ENCODE data around the gene PPP1R14D. TPM values are rescaled to one million over a fixed set of nuclear protein-coding genes. Genes with fewer than 3 reads are reported as not detected.
A peak's percentile ranks its signal among the peaks of the same experiment; 100 is the strongest.

Gene PPP1R14D, protein sequence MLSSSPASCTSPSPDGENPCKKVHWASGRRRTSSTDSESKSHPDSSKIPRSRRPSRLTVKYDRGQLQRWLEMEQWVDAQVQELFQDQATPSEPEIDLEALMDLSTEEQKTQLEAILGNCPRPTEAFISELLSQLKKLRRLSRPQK
- under 1 TPM in 1 of 7 donors, not detected in 6; 0.95 TPM for total RNA-seq
- not detected for polyA plus RNA-seq
- long read RNA-seq, donor 1: 0 reads
- long read RNA-seq, donor 2: 0 reads
- long read RNA-seq, donor 3: 0 reads

DNA sequence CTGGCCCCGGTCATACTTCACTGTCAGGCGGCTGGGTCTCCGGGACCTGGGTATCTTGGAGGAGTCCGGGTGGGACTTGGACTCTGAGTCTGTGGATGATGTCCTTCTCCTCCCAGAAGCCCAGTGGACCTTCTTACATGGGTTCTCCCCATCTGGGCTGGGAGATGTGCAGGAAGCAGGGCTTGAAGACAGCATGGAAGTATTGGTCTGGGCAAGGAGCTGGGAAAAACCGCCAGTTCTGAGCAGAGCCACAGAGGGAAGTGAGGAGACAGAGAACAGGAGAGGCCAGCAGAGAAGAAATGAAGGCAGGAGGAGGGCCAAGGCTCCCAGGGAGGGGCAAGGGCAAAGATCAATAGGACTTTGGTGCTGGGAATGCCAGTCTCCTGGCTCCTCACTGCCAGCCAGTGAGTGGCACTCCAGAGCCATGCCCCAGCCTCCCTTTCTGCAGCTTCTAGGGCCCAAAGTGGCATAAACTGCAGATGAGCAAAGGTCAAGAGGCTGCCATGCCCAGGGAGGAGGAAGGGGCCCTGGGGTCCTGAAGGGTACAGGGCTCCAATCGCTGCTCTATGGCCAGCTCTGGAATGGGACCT is at the start of gene PPP1R14D:
Gene PPP1R14D, minus strand, starts transcription at position 262 of the 590 bp plus-strand sequence. Its CDS starts 67 bp downstream, at position 195.
- H3K27ac ChIP-seq: no peak within 1 kb of the TSS
- DNase-seq: no peak
- TF ChIP-seq POLR2A (IDR thresholded peaks at IDR 0.05) (no peak), EP300 (IDR thresholded peaks at IDR 0.05) (no peak)
- TF ChIP-seq, protein P1, sequence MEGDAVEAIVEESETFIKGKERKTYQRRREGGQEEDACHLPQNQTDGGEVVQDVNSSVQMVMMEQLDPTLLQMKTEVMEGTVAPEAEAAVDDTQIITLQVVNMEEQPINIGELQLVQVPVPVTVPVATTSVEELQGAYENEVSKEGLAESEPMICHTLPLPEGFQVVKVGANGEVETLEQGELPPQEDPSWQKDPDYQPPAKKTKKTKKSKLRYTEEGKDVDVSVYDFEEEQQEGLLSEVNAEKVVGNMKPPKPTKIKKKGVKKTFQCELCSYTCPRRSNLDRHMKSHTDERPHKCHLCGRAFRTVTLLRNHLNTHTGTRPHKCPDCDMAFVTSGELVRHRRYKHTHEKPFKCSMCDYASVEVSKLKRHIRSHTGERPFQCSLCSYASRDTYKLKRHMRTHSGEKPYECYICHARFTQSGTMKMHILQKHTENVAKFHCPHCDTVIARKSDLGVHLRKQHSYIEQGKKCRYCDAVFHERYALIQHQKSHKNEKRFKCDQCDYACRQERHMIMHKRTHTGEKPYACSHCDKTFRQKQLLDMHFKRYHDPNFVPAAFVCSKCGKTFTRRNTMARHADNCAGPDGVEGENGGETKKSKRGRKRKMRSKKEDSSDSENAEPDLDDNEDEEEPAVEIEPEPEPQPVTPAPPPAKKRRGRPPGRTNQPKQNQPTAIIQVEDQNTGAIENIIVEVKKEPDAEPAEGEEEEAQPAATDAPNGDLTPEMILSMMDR (IDR thresholded peaks at IDR 0.05): no peak
- H3K27me3 ChIP-seq: no peaks in the 10 kb centered on the region
- no peaks in the 10 kb centered on the region for H3K36me3 ChIP-seq
- intact Hi-C loops (cut with DNase I): loop anchor here in 1 of 4 donors (5.0 kb wide), 1 partner anchor 946 kb away; no protein-coding TSS in a partner anchor
- no peak within 1 kb of the TSS for H3K4me3 ChIP-seq
- WGBS, 3 donors: 85 to 90% (median 89%) methylated on average over 6 of the region's 6 CpGs
- no peaks in the 10 kb centered on the region for H3K4me1 ChIP-seq (ENCODE audit: insufficient read depth)
- H3K9me3 ChIP-seq: no peaks in the 10 kb centered on the region

DNA sequence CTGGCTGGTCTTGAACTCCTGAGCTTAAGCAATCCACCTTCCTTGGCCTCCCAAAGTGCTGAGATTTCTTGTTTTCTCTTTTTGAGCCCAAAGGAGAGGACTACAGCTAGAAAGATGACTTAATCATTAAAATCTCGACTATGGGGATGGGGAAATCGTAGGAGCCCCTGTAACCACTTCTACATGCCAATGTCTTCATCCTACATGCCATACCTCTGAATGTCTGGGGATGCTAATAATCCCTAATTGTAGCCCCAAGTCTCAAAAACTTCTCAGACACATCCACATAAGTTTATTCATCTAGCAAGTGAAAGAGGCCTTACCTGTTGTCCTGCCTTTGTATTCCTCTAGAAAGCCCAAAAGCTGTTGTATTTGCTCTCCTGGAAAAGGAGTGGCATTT is 49.2 kb upstream of the PPP1R14D start:
- no peak for DNase-seq
- 68 to 84% (median 76%) methylated on average over 2 of the region's 2 CpGs for WGBS, 3 donors
- Histone ChIP-seq H3K9me3 (no peaks in the 10 kb centered on the region), H3K4me1 (ENCODE audit: insufficient read depth) (peaks cover 3% of the 10 kb centered on the region), H3K27me3 (no peaks in the 10 kb centered on the region), H3K36me3 (no peaks in the 10 kb centered on the region), H3K4me3 (no peak overlapping the region), H3K27ac (no peak overlapping the region)
- intact Hi-C loops (cut with DNase I): no loop called here
- TF ChIP-seq, protein P1 (IDR thresholded peaks at IDR 0.05): no peak
- TF ChIP-seq EP300 (IDR thresholded peaks at IDR 0.05) (no peak), POLR2A (IDR thresholded peaks at IDR 0.05) (no peak)

DNA sequence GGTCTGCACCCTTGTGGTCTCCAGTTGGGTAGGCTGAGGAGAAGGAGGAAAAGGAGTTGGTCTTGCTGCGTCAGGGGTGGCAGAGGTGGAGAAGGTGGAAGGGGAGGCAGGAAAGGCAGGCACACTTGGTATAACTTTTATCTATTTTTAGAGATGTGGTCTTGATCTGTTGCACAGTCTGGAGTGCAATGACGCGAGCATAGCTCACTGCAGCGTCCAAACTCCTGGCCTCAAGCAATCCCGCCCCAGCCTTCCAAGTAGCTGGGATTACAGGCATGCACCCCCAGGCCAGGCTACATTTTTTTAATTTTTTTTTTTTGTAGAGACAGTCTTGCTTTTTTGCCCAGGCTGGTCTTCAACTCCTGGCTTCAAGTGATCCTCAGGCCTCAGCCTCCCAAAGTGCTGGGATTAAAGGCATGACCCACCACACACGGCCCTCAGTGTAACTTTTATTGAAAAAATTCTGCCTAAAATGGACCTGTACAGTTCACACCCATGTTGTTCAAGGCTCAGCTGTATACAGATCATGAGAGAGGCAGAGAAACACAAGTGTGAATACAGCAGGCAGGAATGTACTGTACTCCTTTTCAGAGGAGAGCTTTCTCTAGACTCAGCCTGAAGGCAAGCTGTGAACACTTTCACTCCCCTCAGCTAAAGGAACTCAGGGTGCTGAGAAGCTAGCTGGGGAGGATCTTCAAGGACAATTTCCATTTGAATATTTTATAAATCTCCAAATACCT is 47.7 kb upstream of the PPP1R14D start:
- no peak overlapping the region for H3K4me3 ChIP-seq
- no peaks in the 10 kb centered on the region for H3K36me3 ChIP-seq
- no peaks in the 10 kb centered on the region for H3K27me3 ChIP-seq
- H3K4me1 ChIP-seq (ENCODE audit: insufficient read depth): peaks cover 3% of the 10 kb centered on the region
- intact Hi-C loops (cut with DNase I): no loop called here
- TF ChIP-seq EP300 (IDR thresholded peaks at IDR 0.05) (no peak), POLR2A (IDR thresholded peaks at IDR 0.05) (no peak)
- TF ChIP-seq, protein P1 (IDR thresholded peaks at IDR 0.05): no peak
- no peak overlapping the region for H3K27ac ChIP-seq
- WGBS, 3 donors: 86 to 93% (median 87%) methylated on average over 6 of the region's 6 CpGs
- no peaks in the 10 kb centered on the region for H3K9me3 ChIP-seq
- no peak for DNase-seq

DNA sequence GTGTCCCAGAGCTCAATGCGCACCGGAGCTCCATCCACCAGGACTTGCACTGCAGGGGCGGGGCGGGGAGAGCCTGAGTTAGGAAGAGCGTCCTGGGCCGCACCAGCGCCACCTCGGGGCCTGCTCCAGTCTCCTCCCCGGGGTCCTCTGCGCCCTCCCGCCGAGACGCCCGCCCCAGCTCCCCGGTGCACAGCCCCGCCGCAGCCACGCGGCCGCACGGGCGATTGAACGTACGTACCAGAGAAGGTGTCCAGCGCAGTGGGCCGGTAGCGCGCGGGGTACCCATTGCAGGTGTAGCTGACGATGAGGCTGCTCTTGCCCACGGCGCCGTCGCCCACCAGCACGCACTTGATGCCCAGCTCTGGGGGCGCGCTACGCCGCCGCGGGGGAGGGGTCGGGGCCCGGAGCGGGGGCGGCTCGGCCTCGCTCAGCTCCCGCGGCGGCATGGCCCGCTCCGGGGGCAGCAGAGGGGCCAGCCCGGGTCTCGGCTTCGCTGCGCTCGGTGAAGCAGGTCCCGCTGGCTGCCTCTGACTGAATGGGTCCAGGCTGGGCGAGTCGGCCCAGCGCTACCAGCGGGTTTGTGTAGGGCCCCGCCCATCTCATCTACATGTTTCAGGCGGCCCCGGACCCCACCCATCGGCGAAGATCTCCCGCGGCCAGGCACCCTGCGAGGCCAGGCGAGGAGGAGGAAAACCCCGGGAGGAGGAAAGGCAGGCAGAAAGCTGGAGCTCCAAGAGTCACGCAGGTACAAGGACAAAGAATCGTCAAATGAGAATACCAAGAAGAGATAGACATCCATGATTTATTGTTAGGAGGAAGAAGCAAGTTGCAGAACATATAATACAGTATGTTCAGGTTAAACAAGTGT is 45.4 kb upstream of the PPP1R14D start, which contains the start of gene RHOV:
Gene RHOV, minus strand, starts transcription at position 541 of the 868 bp plus-strand sequence. Its CDS starts 95 bp downstream, at position 446.
- 1% methylated on average over 28 to 74 of the region's 74 CpGs for WGBS, 3 donors
- no peaks in the 10 kb centered on the region for H3K9me3 ChIP-seq
- DNase-seq: peak; percentile 21 to 58 (median 42)
- H3K4me3 ChIP-seq: peak within 1 kb of the TSS; percentile 30
- no peaks in the 10 kb centered on the region for H3K27me3 ChIP-seq
- H3K27ac ChIP-seq: no peak within 1 kb of the TSS
- TF ChIP-seq POLR2A (IDR thresholded peaks at IDR 0.05) (no peak), EP300 (IDR thresholded peaks at IDR 0.05) (no peak)
- TF ChIP-seq, protein P1 (IDR thresholded peaks at IDR 0.05): no peak
- no peaks in the 10 kb centered on the region for H3K36me3 ChIP-seq
- intact Hi-C loops (cut with DNase I): no loop called here
- peaks cover 3% of the 10 kb centered on the region for H3K4me1 ChIP-seq (ENCODE audit: insufficient read depth)

All from ovary (tissue), 10 donors.